ENCODE results near the gene AEBP1.

AEBP1 gene

DNA sequence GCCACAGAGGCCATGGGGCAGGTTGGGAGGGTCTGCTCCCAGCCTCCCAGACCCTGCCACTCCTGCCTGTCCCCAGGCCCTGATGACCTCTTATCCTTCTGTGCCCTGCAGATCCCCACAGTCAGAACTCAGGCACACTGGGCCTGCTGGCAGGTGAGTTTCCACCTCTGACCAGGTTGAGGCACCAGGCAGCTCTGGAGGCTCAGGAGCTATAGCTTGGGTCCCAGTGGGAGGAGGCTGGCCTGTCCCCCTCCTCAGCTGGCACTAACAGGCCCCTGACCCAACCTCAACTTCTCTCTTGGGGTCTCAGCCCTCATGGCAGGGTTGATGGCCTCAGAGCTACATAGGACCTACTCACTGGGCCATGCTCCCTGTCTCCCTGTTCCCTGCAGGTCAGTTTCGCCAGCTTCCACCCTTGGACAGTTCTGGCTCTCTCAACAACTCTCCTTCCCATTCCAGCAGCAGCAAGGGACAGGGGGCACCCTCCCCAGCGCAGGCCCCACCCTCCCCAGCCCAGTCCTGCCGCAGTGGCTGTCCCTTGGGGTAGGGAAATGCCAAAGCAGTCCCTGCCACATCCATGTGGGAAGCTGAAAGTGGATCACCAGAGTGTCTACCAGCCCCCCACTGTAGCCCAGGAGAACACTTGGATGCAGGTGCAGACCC is 2.7 kb upstream of the AEBP1 start:
- TF ChIP-seq ZNF274 (IDR thresholded peaks at IDR 0.05; ENCODE audit: low read depth, low read length), result no peak
- H3K4me3 ChIP-seq (ENCODE audit: low read length), result no peak overlapping the region

- no peak for TF ChIP-seq ZNF274 (IDR thresholded peaks at IDR 0.05; ENCODE audit: low read depth, low read length)
Observed at GRCh38 chr7:44101966-44102845, 1.9 kb upstream of the AEBP1 start.

DNA sequence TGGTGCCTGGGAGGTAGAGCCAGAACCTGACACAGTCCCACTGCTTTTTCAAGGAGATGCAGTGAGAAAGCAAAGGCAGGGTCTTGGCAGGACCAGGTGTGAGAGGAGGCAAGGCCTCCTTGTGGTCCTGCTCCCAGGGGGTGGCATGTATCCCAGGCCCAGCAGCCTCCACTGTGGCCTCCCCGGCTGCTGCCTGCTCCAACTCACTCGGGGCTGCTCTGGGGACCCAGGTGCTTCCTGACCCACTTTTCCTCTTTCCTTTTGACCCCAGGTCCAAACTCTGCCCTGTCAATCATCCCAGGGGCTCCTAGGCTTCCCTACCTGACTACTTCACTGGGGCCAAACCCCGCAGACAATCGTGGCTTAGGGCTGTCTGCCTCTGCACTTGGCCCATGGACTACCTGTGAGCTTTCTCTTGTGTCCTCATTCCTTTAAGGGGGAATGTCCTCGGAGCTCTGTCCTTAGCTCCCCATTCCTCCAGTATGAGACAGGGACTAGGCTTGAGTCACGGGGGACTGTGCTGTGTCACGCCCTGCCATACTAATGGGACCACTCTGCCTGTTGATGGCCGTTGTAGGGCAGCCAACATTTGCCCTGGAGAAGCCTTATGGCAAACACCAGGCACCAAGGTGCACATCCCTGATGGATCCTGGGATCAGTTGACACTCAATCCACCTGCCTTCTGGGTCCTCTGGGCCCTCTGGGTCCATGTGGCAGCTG is 1.1 kb upstream of the AEBP1 start:
- no peak for TF ChIP-seq ZNF274 (IDR thresholded peaks at IDR 0.05; ENCODE audit: low read depth, low read length)
- no peak overlapping the region for H3K4me3 ChIP-seq (ENCODE audit: low read length)

More at GRCh38 chr7:44101966-44102845, 1.9 kb upstream of the AEBP1 start:
- no peak overlapping the region for H3K4me3 ChIP-seq (ENCODE audit: low read length)

DNA sequence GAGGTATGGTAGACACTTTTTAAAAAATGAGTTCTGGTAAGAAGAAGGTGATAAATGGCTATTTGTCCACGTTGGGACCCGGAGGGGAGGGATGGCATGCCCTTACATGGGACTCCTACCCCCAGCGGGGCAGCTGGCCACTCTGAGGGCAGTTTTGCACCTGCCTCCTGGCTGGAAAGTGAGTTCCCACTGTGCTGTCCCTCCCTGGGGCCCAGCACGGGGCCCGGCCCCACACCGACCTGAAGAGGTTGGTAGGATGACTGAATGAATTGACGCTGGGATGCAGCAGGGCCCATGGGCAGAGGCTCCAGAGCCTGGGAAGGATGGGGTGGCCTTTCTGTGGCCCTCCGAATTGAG is 601 bp upstream of the AEBP1 start:
- no peak for TF ChIP-seq ZNF274 (IDR thresholded peaks at IDR 0.05; ENCODE audit: low read depth, low read length)
- no peak overlapping the region for H3K4me3 ChIP-seq (ENCODE audit: low read length)

- H3K4me3 ChIP-seq (ENCODE audit: low read length), result no peak overlapping the region; the same call in 1 of the 2 replicates
- TF ChIP-seq ZNF274 (IDR thresholded peaks at IDR 0.05; ENCODE audit: low read depth, low read length), result no peak
Observed at GRCh38 chr7:44104860-44105771, 971 bp downstream of the AEBP1 start.

DNA sequence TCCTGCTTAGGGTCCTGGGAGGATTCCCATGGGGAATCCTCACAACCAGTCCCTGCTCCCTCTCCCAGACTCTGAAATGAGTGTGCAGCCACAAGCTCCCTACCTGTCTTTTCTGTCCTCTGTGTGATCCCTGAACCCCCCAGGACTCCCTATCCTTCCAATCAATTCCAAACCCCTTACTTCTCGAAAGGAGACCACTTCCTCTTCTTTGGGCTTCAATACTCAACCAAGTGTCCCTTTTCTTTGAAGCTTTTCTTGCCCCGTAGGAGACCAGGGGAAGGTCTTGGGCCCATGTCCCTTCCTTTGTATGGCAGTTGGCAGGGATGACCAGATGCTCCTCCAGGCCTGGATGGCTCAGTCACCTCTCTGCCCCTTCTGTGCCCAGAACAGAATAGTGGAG is 1.7 kb downstream of the AEBP1 start:
- H3K4me3 ChIP-seq (ENCODE audit: low read length), result no peak overlapping the region
- no peak for TF ChIP-seq ZNF274 (IDR thresholded peaks at IDR 0.05; ENCODE audit: low read depth, low read length)

GRCh38 chr7:44106311-44107065 is 2.3 kb downstream of the AEBP1 start:
- TF ChIP-seq ZNF274 (IDR thresholded peaks at IDR 0.05; ENCODE audit: low read depth, low read length), result no peak
- no peak overlapping the region for H3K4me3 ChIP-seq (ENCODE audit: low read length)

- no peak for TF ChIP-seq ZNF274 (IDR thresholded peaks at IDR 0.05; ENCODE audit: low read depth, low read length)
- H3K4me3 ChIP-seq (ENCODE audit: low read length), result no peak overlapping the region
Observed at GRCh38 chr7:44107116-44107960, 3.2 kb downstream of the AEBP1 start.

DNA sequence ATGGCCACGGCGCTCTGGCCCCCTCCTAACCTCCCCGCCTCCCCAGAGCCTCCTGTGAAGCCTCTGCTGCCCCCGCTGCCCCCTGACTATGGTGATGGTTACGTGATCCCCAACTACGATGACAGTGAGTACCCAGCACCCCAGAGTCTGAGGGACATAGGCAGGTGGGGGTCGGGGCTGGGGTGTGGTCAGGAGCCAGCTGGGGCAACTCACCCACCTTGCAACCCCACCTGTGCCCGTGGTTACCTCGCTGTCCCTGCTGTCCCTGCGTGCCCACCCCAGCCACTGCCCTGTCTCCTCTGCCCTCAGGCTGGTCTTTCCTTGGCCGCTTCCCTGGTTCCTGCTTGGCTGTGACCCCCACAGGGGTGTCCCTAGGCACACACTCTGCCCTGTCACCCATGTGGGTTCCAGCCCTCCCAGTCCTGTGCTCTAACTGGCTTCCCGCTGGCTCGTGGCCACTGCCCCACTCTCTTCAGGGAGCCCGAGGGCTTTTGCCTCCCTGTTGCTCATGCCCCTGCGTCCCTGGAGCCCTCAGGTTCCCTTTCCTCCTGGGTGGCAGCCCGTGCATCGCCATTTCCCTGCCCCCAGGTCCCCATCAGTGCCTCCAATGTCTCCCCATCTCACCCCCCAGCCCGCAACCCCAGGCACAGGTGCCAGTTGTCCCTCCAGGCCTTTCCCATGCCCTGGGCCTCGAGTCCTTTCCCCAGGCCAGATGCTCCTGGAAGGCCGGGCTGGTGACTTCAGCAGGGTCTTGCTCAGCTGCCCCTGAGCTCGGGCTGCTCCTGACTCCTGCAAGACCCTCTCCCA is 4.0 kb downstream of the AEBP1 start:
- no peak overlapping the region for H3K4me3 ChIP-seq (ENCODE audit: low read length)
- no peak for TF ChIP-seq ZNF274 (IDR thresholded peaks at IDR 0.05; ENCODE audit: low read depth, low read length)

DNA sequence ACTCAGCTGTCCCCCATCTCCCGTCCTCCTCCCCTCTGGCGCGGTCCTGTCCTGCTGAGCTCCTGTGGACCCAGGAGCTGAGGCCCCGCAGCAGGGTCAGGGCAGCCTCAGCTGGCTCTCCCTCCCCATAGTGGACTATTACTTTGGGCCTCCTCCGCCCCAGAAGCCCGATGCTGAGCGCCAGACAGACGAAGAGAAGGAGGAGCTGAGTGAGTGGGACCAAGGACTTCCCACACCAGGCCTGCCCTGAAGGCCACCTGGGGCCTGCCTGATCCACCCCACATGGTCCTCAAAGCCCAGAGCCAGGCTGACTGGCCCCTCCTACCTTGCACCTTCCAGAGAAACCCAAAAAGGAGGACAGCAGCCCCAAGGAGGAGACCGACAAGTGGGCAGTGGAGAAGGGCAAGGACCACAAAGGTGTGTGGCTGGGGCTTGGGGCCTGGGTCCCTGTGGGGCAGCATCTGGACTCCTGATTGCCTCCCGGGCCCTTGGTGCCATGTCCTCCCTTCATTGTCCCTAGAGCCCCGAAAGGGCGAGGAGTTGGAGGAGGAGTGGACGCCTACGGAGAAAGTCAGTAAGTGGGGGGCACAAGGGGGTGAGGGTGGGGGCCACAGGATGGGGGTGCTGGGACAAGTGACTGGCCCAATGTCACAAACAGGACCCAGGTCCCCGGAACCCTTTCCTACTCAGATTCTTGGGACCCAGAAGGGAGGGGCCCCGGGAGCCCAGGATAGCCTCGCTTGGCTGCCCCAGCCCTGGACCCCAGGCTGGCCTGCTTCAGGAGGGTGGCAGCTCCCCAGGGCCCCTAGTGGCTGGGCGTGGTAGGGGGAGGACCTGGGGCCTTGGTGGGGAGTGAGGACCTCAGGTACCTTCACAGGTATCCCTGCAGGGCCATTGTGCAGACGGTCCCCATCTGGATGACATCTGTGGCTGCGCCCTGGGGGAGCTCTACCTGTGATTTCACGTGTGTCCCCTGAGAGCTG is 4.9 kb downstream of the AEBP1 start:
- no peak for TF ChIP-seq ZNF274 (IDR thresholded peaks at IDR 0.05; ENCODE audit: low read depth, low read length)
- no peak overlapping the region for H3K4me3 ChIP-seq (ENCODE audit: low read length)
